Thoracic aorta (tissue), 2 donors: ENCODE data around the gene RIMS3. TPM values are rescaled to one million over a fixed set of nuclear protein-coding genes. Genes with fewer than 3 reads are reported as not detected.

Experiments used
- ATAC-seq: fragments of 150-250 bp; one replicate; pipeline ENCODE4 v1.8.0; 2017; ENCODE audit warnings: low read depth; ENCODE audit not compliant: insufficient number of reproducible peaks, low FRiP score
- DNase-seq: peaks from one replicate; pipeline ENCODE4 v3.0.0-alpha.2; 2020; ENCODE audit warnings: low spot score
- H3K27ac ChIP-seq, 2 donors: fragments of 200-600 bp; sonication (generic); 1 replicate in 1 of 2; 2 replicates in 1 of 2; pipeline ENCODE4 v1.5.1; 2016; ENCODE audit warnings: mild to moderate bottlenecking in 2 of 2, moderate library complexity in 2 of 2
- H3K27me3 ChIP-seq: fragments of 200-600 bp; sonication (generic); replicated peaks from 2 replicates; pipeline ENCODE4 v1.6.0; 2016; ENCODE audit warnings: mild to moderate bottlenecking; ENCODE audit not compliant: insufficient read depth
- H3K36me3 ChIP-seq: fragments of 200-600 bp; sonication (generic); one replicate; pipeline ENCODE4 v1.5.1; 2016
- H3K4me1 ChIP-seq, 2 donors: fragments of 200-600 bp; sonication (generic); 1 replicate in 1 of 2; 2 replicates in 1 of 2; pipeline versions ENCODE4 v1.5.1 to v1.6.0; 2016; ENCODE audit warnings: low read depth in 2 of 2, mild to moderate bottlenecking in 1 of 2; ENCODE audit not compliant: control insufficient read depth in 1 of 2
- H3K4me3 ChIP-seq: fragments of 200-600 bp; sonication (generic); 2 replicates; pipeline ENCODE4 v1.5.1; 2016; ENCODE audit warnings: mild to moderate bottlenecking
- H3K9me3 ChIP-seq: fragments of 200-600 bp; sonication (generic); 2 replicates; pipeline ENCODE4 v1.5.1; 2016
- CTCF ChIP-seq: fragments of 200-600 bp; sonication (generic); IDR thresholded peaks from one replicate; pipeline ENCODE4 v1.5.1; 2019; ENCODE audit warnings: antibody characterized with exemption
- total RNA-seq, 2 donors: library from RNA; depleted of rRNA; stranded (reverse); fragments of >200 nt; gene quantifications; one replicate each; pipeline versions ENCODE4 v1.1.0 to v1.2.3, GENCODE V29; 2016

Gene RIMS3
- total RNA-seq, 2 donors from 2014 or later = 18.1 to 33.7 TPM

DNA sequence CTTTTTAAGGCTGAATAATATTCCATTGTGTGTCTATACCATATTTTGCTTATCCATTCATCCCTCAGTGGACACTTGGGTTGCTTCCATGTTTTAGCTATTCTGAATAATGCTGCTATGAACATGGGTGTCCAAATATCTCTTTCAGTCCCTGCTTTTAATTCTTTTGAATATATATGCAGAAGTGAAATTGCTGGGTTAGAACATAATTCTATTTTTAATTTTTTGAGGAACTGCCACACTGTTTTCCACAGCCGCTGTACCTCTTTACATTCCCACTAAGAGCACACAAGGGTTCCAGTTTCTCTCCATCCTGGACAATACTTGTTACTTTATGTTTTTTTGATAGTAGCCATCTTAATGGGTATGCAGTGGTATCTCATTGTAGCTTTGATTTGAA, 65.6 kb downstream of the RIMS3 start:
- Histone ChIP-seq H3K4me3 (no peak overlapping the region), H3K36me3 (no peaks in the 10 kb centered on the region), H3K4me1 (no peaks in the 10 kb centered on the region), H3K9me3 (no peaks in the 10 kb centered on the region), H3K27ac (no peak overlapping the region), H3K27me3 (peaks cover 4% of the 10 kb centered on the region)
- DNase-seq (no peak), ATAC-seq (no peak)
- no peak for TF ChIP-seq CTCF

- Histone ChIP-seq H3K36me3 (no peaks in the 10 kb centered on the region), H3K4me3 (no peak overlapping the region), H3K27me3 (no peaks in the 10 kb centered on the region), H3K9me3 (no peaks in the 10 kb centered on the region), H3K27ac (no peak overlapping the region), H3K4me1 (no peaks in the 10 kb centered on the region)
- ATAC-seq (no peak), DNase-seq (no peak)
- TF ChIP-seq CTCF = no peak
Measured at GRCh38 chr1:40595623-40596022, 69.9 kb downstream of the RIMS3 start.

GRCh38 chr1:40594187-40594531, 71.3 kb downstream of the RIMS3 start:
- Histone ChIP-seq H3K36me3 (no peaks in the 10 kb centered on the region), H3K4me3 (no peak overlapping the region), H3K27ac (no peak overlapping the region), H3K4me1 (no peaks in the 10 kb centered on the region), H3K27me3 (no peaks in the 10 kb centered on the region), H3K9me3 (no peaks in the 10 kb centered on the region)
- DNase-seq (no peak), ATAC-seq (no peak)
- no peak for TF ChIP-seq CTCF

DNA sequence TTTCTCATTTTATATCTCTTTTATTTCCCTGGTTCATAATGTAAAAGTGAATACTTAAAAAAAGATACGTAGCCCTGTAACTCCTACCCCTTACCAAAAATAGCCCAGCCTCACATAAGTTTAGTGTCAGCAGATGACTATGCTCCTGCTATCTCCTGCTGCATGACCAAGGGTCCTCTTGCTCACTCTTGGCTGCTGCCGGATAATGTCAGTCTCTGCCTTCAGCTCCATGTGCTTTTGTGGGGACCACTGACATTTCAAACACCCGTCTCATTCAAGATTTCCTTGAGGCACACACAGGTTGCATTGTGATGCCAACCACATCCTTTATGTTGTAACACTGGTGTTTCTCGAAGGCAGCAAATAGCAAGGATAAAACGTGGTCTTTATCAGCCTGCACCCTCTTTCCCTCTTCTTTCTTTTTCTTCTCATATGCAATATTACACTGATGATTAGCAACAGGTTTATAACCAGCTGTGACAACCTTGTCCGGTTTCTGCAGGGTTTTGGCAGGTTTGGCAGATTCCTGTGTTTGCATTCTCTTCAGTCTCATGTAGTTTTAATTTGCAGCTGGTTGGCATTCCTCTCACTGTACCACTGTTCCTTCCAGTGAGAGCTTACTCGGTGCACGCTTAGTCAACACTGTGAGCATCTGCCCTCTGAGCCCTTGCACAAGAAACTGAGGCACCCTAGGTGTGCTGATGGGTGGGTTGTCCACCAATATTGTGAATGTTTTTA, 71.9 kb downstream of the RIMS3 start:
- Histone ChIP-seq H3K4me3 (no peak overlapping the region), H3K27me3 (no peaks in the 10 kb centered on the region), H3K36me3 (no peaks in the 10 kb centered on the region), H3K27ac (no peak overlapping the region), H3K4me1 (no peaks in the 10 kb centered on the region), H3K9me3 (no peaks in the 10 kb centered on the region)
- DNase-seq (no peak), ATAC-seq (no peak)
- TF ChIP-seq CTCF = no peak

GRCh38 chr1:40592107-40592803, 73.2 kb downstream of the RIMS3 start:
- DNase-seq (no peak), ATAC-seq (no peak)
- TF ChIP-seq CTCF = peak; percentile 19
- no peaks in the 10 kb centered on the region for H3K9me3 ChIP-seq
- no peaks in the 10 kb centered on the region for H3K36me3 ChIP-seq
- H3K27me3 ChIP-seq = no peaks in the 10 kb centered on the region
- no peaks in the 10 kb centered on the region for H3K4me1 ChIP-seq
- no peak overlapping the region for H3K4me3 ChIP-seq
- no peak overlapping the region for H3K27ac ChIP-seq
